A549 (cell line): ENCODE results near the gene TMEM235. TPM values are rescaled to one million over a fixed set of nuclear protein-coding genes. Genes with fewer than 3 reads are reported as not detected.

Experiments
- ATAC-seq, 2 experiments: fragments of 200-7000 bp in 1 of 2; fragments of >200 bp in 1 of 2; cut with Nextera tagmentation in 1 of 2; cut with Tn5 transposase in 1 of 2; 3 replicates each; pipeline versions ENCODE4 v1.8.0 to v1.9.1; 2018 to 2020; ENCODE audit warnings: mild to moderate bottlenecking in 1 of 2, moderate library complexity in 1 of 2
- CTCF ChIA-PET: fragments of 300-600 bp; sonication (Branson Sonifier 250); formaldehyde crosslinking; extraction: SDS; loops from one replicate; lab custom pipeline; 2021; ENCODE audit warnings: antibody characterized with exemption, inconsistent platforms; lab: Yijun Ruan, JAX
- POLR2A ChIA-PET: fragments of 350-600 bp; formaldehyde crosslinking; extraction: SDS; loops from one replicate; lab custom pipeline; 2021; ENCODE audit warnings: antibody characterized with exemption, inconsistent platforms; lab: Yijun Ruan, JAX
- DNase-seq, 2 experiments: peaks; one replicate each; pipeline versions ENCODE4 v3.0.0 to v3.0.0-alpha.2; 2011 to 2016; ENCODE audit warnings: low read depth in 1 of 2, low spot score in 1 of 2
- FAIRE-seq: peaks from 2 replicates; lab custom pipeline; 2011; peaks lifted over from hg19 to GRCh38; lab: Jason Lieb, UNC
- H3K27ac ChIP-seq, 2 experiments: fragments of >200 bp; sonication (Bioruptor Twin); formaldehyde crosslinking; 3 replicates each; pipeline ENCODE4 v1.5.1; 2016 to 2017
- H3K4me1 ChIP-seq: fragments of >200 bp; sonication (Bioruptor Twin); formaldehyde crosslinking; 3 replicates; pipeline ENCODE4 v1.6.1; 2016
- H3K4me2 ChIP-seq: fragments of >200 bp; sonication (Bioruptor Twin); formaldehyde crosslinking; 3 replicates; pipeline ENCODE4 v1.6.1; 2016
- H3K4me3 ChIP-seq: fragments of >200 bp; sonication (Bioruptor Twin); formaldehyde crosslinking; 3 replicates; pipeline ENCODE4 v1.5.1; 2016
- H3K9me3 ChIP-seq: fragments of >200 bp; sonication (Bioruptor Twin); formaldehyde crosslinking; 3 replicates; pipeline ENCODE4 v1.6.1; 2016
- BCL3 ChIP-seq: fragments of >200 bp; sonication (Bioruptor Twin); formaldehyde crosslinking; IDR thresholded peaks from 3 replicates; pipeline ENCODE4 v1.6.1; 2016
- BHLHE40 ChIP-seq: IDR thresholded peaks from 2 replicates; pipeline ENCODE4 v1.6.1; 2012; ENCODE audit warnings: low read depth, low read length, inconsistent platforms
- CBX8 ChIP-seq: fragments of 200-600 bp; sonication (generic); IDR thresholded peaks from 2 replicates; pipeline ENCODE4 v1.6.1; 2016
- CEBPB ChIP-seq, 2 experiments: fragments of >200 bp in 1 of 2; sonication (Bioruptor Twin) in 1 of 2; formaldehyde crosslinking in 1 of 2; IDR thresholded peaks; 2 replicates each; pipeline ENCODE4 v1.6.1; 2012 to 2016
- E2F6 ChIP-seq: IDR thresholded peaks from 2 replicates; pipeline ENCODE4 v1.6.1; 2012; ENCODE audit warnings: low read depth, borderline replicate concordance
- EHF ChIP-seq: fragments of 250-450 bp; sonication (Bioruptor Pico); IDR thresholded peaks from 2 replicates; pipeline ENCODE4 v1.5.0; 2020; ENCODE audit warnings: mild to moderate bottlenecking
- EHMT2 ChIP-seq: fragments of 200-600 bp; sonication (generic); IDR thresholded peaks from 2 replicates; pipeline ENCODE4 v1.6.1; 2016; ENCODE audit warnings: antibody characterized with exemption, low read depth, mild to moderate bottlenecking, moderate library complexity
- ESRRA ChIP-seq: fragments of 150-350 bp; IDR thresholded peaks from 2 replicates; pipeline ENCODE4 v1.6.1; 2014; ENCODE audit warnings: mild to moderate bottlenecking, low read length, borderline replicate concordance
- FOSL2 ChIP-seq, 2 experiments: fragments of 450-650 bp in 1 of 2; fragments of >200 bp in 1 of 2; sonication (Bioruptor Twin) in 1 of 2; formaldehyde crosslinking; IDR thresholded peaks; 2 replicates each; pipeline versions ENCODE4 v1.5.0 to v1.6.1; 2016 to 2020; ENCODE audit warnings: mild to moderate bottlenecking in 1 of 2, moderate library complexity in 1 of 2
- FOXS1 ChIP-seq: fragments of 250-450 bp; sonication (Bioruptor Pico); IDR thresholded peaks from 2 replicates; pipeline ENCODE4 v1.5.0; 2020; ENCODE audit warnings: mild to moderate bottlenecking, moderate library complexity
- HDAC2 ChIP-seq: fragments of 200-600 bp; sonication (generic); IDR thresholded peaks from 2 replicates; pipeline ENCODE4 v1.6.1; 2016
- HEYL ChIP-seq: fragments of 250-450 bp; sonication (Bioruptor Pico); IDR thresholded peaks from 2 replicates; pipeline ENCODE4 v1.8.0; 2021; ENCODE audit warnings: mild to moderate bottlenecking, moderate library complexity
- HOXA7 ChIP-seq: fragments of 250-450 bp; sonication (Bioruptor Pico); IDR thresholded peaks from 2 replicates; pipeline ENCODE4 v1.5.0; 2020; ENCODE audit warnings: mild to moderate bottlenecking, moderate library complexity
- HOXB13 ChIP-seq: fragments of 250-450 bp; sonication (Bioruptor Pico); IDR thresholded peaks from 2 replicates; pipeline ENCODE4 v1.5.0; 2020; ENCODE audit warnings: low read depth, mild to moderate bottlenecking, moderate library complexity
- HOXB5 ChIP-seq: fragments of 250-450 bp; sonication (Bioruptor Pico); IDR thresholded peaks from 2 replicates; pipeline ENCODE4 v1.5.0; 2020; ENCODE audit warnings: mild to moderate bottlenecking, moderate library complexity
- KDM5A ChIP-seq: fragments of 200-600 bp; sonication (generic); IDR thresholded peaks from 2 replicates; pipeline ENCODE4 v1.6.1; 2016; ENCODE audit warnings: antibody characterized with exemption, mild to moderate bottlenecking
- MAZ ChIP-seq: fragments of 150-350 bp; IDR thresholded peaks from 2 replicates; pipeline ENCODE4 v1.6.1; 2014; ENCODE audit warnings: antibody characterized with exemption, low read depth, low read length, borderline replicate concordance
- MYC ChIP-seq: IDR thresholded peaks from 2 replicates; pipeline ENCODE4 v1.6.1; 2012; ENCODE audit warnings: mild to moderate bottlenecking, inconsistent platforms, low read length, improper control_type of control experiment, borderline replicate concordance
- NFE2L2 ChIP-seq: fragments of 150-350 bp; conservative IDR thresholded peaks from 2 replicates; pipeline ENCODE4 v1.6.1; 2014; ENCODE audit warnings: low read length
- POLR2A ChIP-seq: IDR thresholded peaks from 2 replicates; pipeline ENCODE4 v1.6.1; 2012; ENCODE audit warnings: mild to moderate bottlenecking, low read length
- POLR2AphosphoS2 ChIP-seq: conservative IDR thresholded peaks from 2 replicates; pipeline ENCODE4 v1.6.1; 2012; ENCODE audit warnings: low read length, improper control_type of control experiment, inconsistent platforms
- RAD21 ChIP-seq, 2 experiments: fragments of >200 bp in 1 of 2; sonication (Bioruptor Twin) in 1 of 2; formaldehyde crosslinking in 1 of 2; IDR thresholded peaks in 1 of 2; conservative IDR thresholded peaks in 1 of 2; 2 replicates in 1 of 2; 3 replicates in 1 of 2; pipeline ENCODE4 v1.6.1; 2012 to 2018; ENCODE audit warnings: inconsistent platforms in 1 of 2
- RARB ChIP-seq: fragments of 250-450 bp; sonication (Bioruptor Pico); IDR thresholded peaks from 2 replicates; pipeline ENCODE4 v1.8.0; 2021; ENCODE audit warnings: mild to moderate bottlenecking, moderate library complexity
- TFCP2L1 ChIP-seq: fragments of 250-450 bp; sonication (Bioruptor Pico); IDR thresholded peaks from 2 replicates; pipeline ENCODE4 v1.5.0; 2021; ENCODE audit warnings: mild to moderate bottlenecking
- TP53 ChIP-seq: fragments of 250-450 bp; sonication (Bioruptor Pico); IDR thresholded peaks from 2 replicates; pipeline ENCODE4 v1.5.0; 2021; ENCODE audit warnings: mild to moderate bottlenecking, moderate library complexity
- ZC3H11A ChIP-seq: fragments of 450-650 bp; IDR thresholded peaks from 2 replicates; pipeline ENCODE4 v1.6.1; 2014; ENCODE audit warnings: antibody characterized with exemption, mild to moderate bottlenecking
- ZNF302 ChIP-seq: fragments of 250-450 bp; sonication (Bioruptor Pico); IDR thresholded peaks from 2 replicates; pipeline ENCODE4 v1.9.0; 2021; ENCODE audit warnings: inconsistent platforms, mild to moderate bottlenecking, moderate library complexity
- ZSCAN20 ChIP-seq: fragments of 250-450 bp; sonication (Bioruptor Pico); IDR thresholded peaks from 2 replicates; pipeline ENCODE4 v1.8.0; 2022; ENCODE audit warnings: mild to moderate bottlenecking, moderate library complexity
- WGBS: methylation state at CpG from one replicate; pipeline ENCODE4 v1.1.6; 2017; ENCODE audit errors: missing lambda C conversion rate; 5-methylcytosine and 5-hydroxymethylcytosine counted together
- polyA plus RNA-seq, 4 experiments: library from polyadenylated mRNA; depleted of rRNA in 3 of 4; stranded (reverse); fragments of >200 nt; fragmentation: RNase III in 1 of 4; extraction: RNeasy Plus Mini Kit Qiagen cat#74134 plus additional on column Dnase treatment in 1 of 4; gene quantifications; 2 replicates in 3 of 4; 3 replicates in 1 of 4; pipeline ENCODE4 v1.2.3, GENCODE V29; 2011 to 2017

Gene TMEM235
- polyA plus RNA-seq, 2 of the 4 experiments (the other 2 are of a cell fraction) = not detected

GRCh38 chr17:78208486-78208885, 22.9 kb upstream of the TMEM235 start:
- ATAC-seq (no peak), FAIRE-seq (no peak), DNase-seq (no peak)
- ChIA-PET CTCF (interaction anchor here (0.9 to 13.4 kb wide), 4 partner anchors 12 to 246 kb away, joined by 3 to 86 read pairs (median 7); partner anchors contain the start of genes AFMID and TK1), POLR2A (no interaction called here)
- no peak overlapping the region for H3K4me3 ChIP-seq
- no peaks in the 10 kb centered on the region for H3K9me3 ChIP-seq
- H3K4me2 ChIP-seq = no peak overlapping the region
- TF ChIP-seq MYC (no peak), E2F6 (no peak), EHF (CRISPR knock-in tag) (no peak), HDAC2 (no peak), FOXS1 (CRISPR knock-in tag) (no peak), KDM5A (no peak), ZSCAN20 (CRISPR knock-in tag) (no peak), ESRRA (no peak), HOXB5 (CRISPR knock-in tag) (no peak), RARB (CRISPR knock-in tag) (no peak), POLR2A (no peak), MAZ (no peak)
- 77% methylated on average over 3 of the region's 3 CpGs for WGBS
- no peak overlapping the region for H3K27ac ChIP-seq
- H3K4me1 ChIP-seq = no peaks in the 10 kb centered on the region

GRCh38 chr17:78210111-78210510, 21.3 kb upstream of the TMEM235 start:
- Histone ChIP-seq H3K4me2 (no peak overlapping the region), H3K27ac (no peak overlapping the region), H3K9me3 (no peaks in the 10 kb centered on the region), H3K4me1 (peaks cover 2% of the 10 kb centered on the region; the same call in 1 of the 3 replicates), H3K4me3 (no peak overlapping the region)
- CTCF ChIA-PET = interaction anchor here (0.6 to 1.0 kb wide), 3 partner anchors 13 to 98 kb away, joined by 4 read pairs; no protein-coding TSS in a partner anchor
- FAIRE-seq (no peak), ATAC-seq (no peak), DNase-seq (no peak)
- WGBS = 68% methylated on average over 10 of the region's 10 CpGs
- POLR2A ChIA-PET = interaction anchor here (0.6 to 0.7 kb wide), 2 partner anchors 8 to 41 kb away, joined by 3 read pairs; no protein-coding TSS in a partner anchor
- TF ChIP-seq NFE2L2 = no peak
- no peak for TF ChIP-seq HOXB13 (CRISPR knock-in tag)
- TF ChIP-seq TFCP2L1 = no peak
- TF ChIP-seq CBX8 = no peak
- no peak for TF ChIP-seq CEBPB (IDR thresholded peaks at IDR 0.05)
- TF ChIP-seq TP53 = no peak
- TF ChIP-seq POLR2AphosphoS2 = no peak
- TF ChIP-seq HEYL (CRISPR knock-in tag) = no peak
- TF ChIP-seq ZNF302 (CRISPR knock-in tag) = no peak
- no peak for TF ChIP-seq ZC3H11A

GRCh38 chr17:78211032-78211431, 20.4 kb upstream of the TMEM235 start:
- ATAC-seq (no peak), DNase-seq (no peak), FAIRE-seq (no peak)
- TF ChIP-seq EHMT2 = no peak
- no peak for TF ChIP-seq RAD21 (conservative IDR thresholded peaks at IDR 0.05 in 1 of 2, IDR thresholded peaks at IDR 0.05 in 1 of 2)
- no peak for TF ChIP-seq BCL3
- TF ChIP-seq HOXA7 (CRISPR knock-in tag) = no peak
- no peak for TF ChIP-seq HOXB5 (CRISPR knock-in tag)
- no peak for TF ChIP-seq FOSL2 (IDR thresholded peaks at IDR 0.05)
- no peak for TF ChIP-seq FOSL2 (CRISPR knock-in tag; IDR thresholded peaks at IDR 0.05)
- no peak for TF ChIP-seq BHLHE40
- TF ChIP-seq ESRRA = no peak
- Histone ChIP-seq H3K4me3 (no peak overlapping the region), H3K4me2 (no peak overlapping the region), H3K27ac (no peak overlapping the region), H3K9me3 (no peaks in the 10 kb centered on the region), H3K4me1 (peaks cover 9% of the 10 kb centered on the region)
- WGBS = 68% methylated on average over 11 of the region's 11 CpGs
- CTCF ChIA-PET = interaction anchor here (0.6 kb wide), 1 partner anchor 99 kb away, joined by 4 read pairs; no protein-coding TSS in a partner anchor
- POLR2A ChIA-PET = no interaction called here
